Activated CD8-positive, alpha-beta memory T cell treated with anti-CD3 and anti-CD28 coated beads for 24 hours (primary cell): ENCODE measurements around the gene TUBA4B.

Source experiments
- DNase-seq: peaks from one replicate; pipeline ENCODE4 v3.0.0-alpha.2; 2020

The TUBA4B gene

DNA sequence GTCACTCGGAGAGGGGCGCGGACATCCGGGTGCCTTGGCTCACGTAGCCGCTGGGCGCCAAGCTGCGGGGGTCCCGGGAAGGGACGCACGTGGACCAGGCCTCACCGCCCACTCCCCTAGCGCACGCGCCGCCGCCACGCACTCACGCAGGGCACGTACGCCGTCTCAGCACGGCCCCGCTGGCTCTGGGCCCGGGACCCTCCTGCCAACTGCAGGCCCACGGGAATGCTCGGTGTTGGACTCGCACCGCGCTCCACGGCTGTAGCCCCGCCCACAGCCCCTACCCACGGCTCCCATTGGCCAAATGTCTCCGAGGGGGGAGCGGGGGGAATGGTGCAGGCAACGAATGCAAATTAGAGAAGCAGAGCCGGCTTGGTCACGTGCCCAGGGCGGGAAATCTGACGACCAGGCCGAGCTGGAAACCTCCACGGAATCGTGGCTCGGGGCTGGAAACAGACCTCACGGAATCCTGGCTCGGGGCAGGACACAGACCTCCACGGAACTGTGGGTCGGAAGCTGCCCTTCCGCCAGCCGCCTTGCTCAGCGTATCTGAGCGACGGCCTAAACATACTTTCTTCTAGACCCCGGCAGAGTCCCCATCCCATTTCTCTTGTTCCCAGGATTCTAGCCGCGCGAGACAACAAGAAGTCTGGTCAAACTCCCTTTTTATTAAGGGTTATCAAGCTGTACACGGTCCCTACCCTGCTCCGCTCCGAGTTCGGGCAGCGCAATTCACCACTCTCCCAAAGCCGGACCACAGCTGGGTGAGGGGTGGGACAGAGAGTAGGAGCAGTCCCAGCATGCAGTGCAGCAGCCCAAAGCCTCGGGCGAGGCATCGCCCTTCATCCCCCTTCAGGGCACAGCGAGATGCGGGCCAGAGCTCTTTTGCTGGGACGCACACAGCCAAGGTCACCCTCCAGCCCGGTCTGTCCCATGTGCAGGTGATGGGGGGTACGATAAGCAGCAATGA, 34.0 kb upstream of the TUBA4B start, which contains the start of gene ABCB6:
Gene ABCB6, minus strand, starts transcription at position 227 of the 970 bp plus-strand sequence. CDS start 285 bp downstream, outside the sequence.
- DNase-seq, result peak; percentile 93

DNA sequence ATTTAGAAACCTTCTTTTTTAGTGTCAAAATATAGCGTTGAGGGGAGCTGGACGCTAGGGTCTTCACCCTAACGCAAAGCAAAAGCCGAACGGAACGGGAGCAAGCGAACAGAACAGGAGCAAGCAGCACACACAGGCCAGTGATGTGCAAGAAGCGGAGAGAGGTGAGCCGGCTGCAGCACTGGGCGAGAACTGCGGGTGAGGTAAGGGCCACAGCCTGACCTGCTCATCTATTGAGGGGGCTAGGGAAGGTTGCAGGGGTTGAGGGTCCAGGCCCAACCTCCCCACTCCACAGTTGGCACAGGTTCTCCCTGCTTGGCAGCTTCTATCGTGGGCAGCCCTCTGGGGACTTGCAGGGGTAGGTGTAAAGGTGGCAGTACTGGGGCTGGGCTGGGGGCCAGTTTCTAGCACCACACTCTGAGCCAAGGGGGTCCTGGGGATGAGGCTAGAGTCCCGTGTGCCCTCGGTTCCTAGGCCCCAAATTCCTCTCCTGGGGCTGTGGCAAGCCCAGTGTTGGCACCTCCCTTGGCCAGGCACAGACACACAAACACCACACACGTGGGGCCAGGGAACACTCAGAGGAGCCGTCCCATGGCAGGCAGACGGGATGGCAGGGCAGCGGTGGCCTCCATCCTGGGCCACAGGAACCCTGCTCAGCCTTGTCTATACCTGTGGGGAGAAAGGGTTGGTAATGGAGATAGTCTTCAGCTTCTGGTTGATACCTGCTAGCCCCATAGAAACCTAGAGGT, 33.1 kb upstream of the TUBA4B start:
- no peak for DNase-seq

DNA sequence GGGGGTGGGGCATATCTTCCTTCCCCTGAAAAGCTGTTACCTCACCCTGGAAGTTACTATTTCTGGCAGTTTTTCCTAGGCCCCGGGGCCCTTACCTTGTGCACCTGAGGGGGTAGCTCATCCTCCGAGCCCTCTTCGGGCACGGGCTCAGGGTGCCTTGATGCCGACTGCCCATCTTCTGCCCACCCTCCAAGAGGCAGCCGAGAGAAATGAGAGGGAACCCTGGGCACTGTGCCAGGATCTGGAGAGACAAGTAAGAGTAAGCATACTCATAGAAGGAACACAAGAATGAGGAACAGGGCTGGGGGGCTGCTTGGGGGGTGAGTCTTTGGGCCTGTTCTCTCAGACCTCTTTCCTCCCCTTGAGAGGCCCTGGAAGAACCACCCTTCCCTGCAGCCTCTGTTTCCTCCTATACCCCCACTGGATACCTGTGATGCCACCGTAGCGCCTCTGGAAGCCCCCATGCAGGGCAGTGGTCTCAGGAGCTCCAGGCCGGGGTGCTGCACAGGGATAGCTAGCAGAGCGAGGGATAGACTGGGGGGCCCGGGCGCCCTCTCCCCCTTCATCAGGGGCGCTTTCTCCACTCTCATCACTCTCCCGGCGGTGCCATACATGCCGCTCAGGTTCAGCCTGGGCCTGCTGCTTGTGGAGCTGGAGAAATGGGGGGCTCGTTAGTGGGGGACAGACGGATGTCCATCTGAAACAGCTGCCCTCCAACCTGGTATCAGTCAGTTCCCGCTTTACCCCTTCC, 32.2 kb upstream of the TUBA4B start:
- no peak for DNase-seq

DNA sequence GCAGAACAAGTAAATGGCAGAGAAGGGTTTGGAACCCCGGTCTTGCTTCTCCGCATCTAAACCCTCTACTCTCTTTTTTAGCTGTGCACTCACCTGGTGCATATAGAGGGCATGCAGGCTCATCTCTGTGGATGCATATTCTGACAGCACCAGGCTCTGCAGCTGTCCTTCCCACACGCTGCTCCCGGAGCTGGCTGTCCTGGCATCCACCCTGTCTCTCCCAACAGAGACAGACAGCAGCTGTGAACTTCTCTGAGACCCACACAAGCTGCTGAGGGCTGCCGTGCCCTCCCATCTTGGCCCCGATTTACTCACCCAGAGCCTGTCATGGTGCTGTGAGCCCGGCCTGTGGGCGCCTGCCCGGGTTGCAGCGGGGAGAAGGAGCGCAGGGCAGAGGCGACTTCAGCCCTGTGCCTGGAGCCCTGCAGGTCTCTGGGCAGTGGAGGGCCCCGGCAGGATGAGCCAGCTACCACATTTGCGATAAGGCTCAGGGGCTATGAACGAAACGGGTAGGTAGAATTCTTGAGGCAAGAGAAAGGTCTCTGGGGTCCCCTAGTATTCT, 31.0 kb upstream of the TUBA4B start:
- no peak for DNase-seq

GRCh38 chr2:219223831-219224610, 29.0 kb upstream of the TUBA4B start:
- no peak for DNase-seq

DNA sequence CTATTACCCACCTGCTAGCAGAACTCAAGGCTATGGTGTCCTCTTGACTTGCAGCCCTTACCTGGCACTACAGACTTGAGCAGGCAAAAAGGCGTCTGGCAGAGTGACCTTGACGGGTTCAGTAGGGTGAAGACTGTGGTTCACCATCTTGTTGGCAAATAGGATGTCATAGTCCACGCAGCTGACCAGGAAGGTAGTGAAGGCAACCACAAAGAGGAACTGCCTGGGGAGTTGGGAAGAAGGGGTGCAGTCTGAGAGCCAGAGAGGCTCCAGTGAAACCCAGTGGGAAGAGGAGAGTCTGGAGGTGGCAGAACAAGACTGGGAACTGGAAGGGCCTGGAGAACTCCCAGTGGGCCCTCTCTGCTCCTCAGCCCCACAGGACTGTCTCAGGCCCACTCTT, 27.7 kb upstream of the TUBA4B start:
- DNase-seq, result no peak

DNA sequence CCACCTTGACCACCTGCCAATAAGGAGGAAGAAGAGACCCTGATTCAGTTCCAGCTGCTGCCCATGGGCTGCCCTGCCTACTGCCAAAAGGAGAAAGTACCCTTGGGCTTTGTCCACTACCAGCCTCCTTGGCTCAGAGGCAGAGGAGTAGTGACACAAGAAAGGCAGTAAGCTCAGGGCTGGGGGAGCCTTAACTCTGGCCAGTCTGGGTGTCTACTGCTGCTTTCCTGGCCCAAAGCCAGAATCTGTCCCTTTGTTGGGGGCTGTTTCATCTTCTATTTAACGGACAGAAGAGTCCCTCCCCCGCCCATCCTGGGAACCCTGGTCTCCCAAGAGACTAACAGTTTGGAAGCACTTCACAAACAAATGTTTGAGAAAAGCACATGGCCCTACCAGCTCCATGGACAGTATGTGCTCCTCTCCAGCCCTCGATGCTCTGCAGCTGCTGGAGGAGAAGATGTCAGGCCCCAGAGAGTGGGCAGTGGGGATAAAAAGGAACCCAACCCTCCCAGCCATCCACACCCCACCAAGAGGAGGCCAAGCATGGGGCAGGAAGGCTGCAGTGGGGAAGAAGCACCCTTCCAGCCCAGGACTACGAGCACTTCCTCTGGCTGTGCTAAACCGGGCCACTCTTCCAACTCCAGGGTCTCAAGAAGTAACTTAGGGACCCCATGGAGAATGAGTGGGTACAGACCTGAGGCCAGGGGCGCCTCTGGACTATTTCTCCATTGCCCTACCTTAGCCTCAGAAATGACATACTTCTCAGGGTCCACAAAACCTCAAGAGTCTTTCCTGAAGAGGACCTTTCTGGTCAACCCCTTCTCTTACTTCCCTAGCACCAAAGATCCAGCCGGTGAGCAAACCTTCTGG, 24.8 kb upstream of the TUBA4B start:
- DNase-seq, result no peak

DNA sequence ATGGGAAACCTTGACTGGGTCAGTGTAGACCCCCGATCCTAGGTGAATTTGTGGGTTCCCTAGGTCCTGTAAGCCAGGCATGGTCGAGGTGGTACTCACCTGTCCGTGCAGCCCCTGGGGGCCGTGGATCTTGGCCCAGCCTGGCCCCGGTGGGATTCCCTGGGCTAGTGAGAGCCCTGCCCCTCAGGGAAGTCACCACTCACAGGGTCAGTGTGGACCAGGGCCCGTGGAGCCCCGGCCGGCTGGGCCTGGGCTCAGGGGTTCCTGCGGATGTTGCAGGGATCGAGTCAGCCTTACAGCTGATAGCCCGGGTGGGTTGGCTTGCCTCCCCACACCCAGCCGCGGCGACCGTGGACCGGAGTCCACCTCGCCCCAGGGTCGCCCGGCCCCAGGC, 24.1 kb upstream of the TUBA4B start:
- no peak for DNase-seq

- peak; percentile 97 for DNase-seq
Measured at GRCh38 chr2:219229305-219230058, 23.6 kb upstream of the TUBA4B start, which contains the start of the genes ANKZF1 and ATG9A. Gene ANKZF1 (plus strand): TSS chr2:219229806. CDS start chr2:219230258, 452 bp downstream. Gene ATG9A (minus strand): TSS chr2:219229636. CDS start chr2:219228024, 1,612 bp downstream.

GRCh38 chr2:219230059-219230540, 22.9 kb upstream of the TUBA4B start:
- peak; percentile 79 for DNase-seq

GRCh38 chr2:219234331-219234730, 18.7 kb upstream of the TUBA4B start:
- no peak for DNase-seq

DNA sequence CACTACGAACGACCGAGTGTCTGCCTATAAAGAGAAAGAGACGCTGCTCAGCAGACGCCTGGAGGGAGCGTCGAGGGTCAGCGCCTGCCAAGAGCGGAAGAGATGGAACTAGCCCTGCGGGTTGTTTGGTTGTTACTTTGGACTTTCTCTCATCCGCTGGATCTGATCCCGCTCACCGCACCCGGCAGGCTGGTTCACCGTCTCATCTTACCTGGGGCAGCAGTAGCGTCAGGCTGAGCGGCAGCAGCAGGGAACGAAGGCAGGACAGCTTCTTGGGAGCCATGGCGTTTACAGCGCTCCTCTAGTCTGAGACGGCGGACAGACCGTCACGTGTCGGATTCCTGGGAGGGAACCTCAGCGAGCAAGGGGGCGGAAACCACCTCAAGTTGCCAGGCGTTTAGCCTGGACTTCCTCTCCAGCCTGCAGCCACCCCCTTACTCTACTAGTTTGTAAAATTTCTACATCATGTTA, 9.7 kb upstream of the TUBA4B start:
- no peak for DNase-seq

DNA sequence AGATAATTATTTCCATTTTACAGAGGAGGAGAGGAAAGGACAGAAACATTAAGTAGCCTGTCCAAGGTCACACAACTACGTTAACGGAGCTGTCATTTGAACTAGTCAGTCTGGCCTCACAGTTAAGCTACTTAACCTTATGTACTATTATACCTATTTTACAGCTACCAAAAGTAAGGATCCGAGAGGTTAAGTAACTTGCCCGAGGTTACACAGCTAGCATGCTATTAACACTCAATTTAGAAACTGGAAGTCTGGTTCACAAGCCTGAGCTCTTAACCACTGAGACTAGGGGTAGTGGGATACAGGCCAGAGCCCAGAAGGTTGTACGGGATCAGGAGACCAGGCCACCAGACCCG, 8.3 kb upstream of the TUBA4B start:
- DNase-seq, result no peak

GRCh38 chr2:219245148-219245898, 7.7 kb upstream of the TUBA4B start, which contains the start of the genes GLB1L and STK16:
Gene GLB1L (minus strand): TSS chr2:219245444. CDS start chr2:219243573, 1,871 bp downstream.
Gene STK16 (plus strand): TSS chr2:219245479. CDS start chr2:219246000, 521 bp downstream.
- peak; percentile 97 for DNase-seq

DNA sequence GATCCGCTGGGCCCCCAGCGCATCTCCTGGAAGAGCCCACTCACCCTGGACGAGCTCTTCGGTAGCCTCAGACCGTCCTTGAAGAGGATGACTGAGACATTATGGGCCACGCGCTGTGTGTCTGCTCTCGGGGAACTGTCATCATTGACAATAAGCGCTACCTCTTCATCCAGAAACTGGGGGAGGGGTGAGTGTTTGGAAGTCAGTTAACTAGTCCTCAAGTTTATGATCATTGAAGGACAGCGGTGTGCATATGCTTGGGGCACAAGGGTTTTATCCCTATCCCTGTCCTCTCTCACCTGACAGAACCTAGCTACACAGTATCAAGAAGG, 7.2 kb upstream of the TUBA4B start:
- DNase-seq, result no peak

GRCh38 chr2:219246559-219246958, 6.5 kb upstream of the TUBA4B start:
- no peak for DNase-seq

DNA sequence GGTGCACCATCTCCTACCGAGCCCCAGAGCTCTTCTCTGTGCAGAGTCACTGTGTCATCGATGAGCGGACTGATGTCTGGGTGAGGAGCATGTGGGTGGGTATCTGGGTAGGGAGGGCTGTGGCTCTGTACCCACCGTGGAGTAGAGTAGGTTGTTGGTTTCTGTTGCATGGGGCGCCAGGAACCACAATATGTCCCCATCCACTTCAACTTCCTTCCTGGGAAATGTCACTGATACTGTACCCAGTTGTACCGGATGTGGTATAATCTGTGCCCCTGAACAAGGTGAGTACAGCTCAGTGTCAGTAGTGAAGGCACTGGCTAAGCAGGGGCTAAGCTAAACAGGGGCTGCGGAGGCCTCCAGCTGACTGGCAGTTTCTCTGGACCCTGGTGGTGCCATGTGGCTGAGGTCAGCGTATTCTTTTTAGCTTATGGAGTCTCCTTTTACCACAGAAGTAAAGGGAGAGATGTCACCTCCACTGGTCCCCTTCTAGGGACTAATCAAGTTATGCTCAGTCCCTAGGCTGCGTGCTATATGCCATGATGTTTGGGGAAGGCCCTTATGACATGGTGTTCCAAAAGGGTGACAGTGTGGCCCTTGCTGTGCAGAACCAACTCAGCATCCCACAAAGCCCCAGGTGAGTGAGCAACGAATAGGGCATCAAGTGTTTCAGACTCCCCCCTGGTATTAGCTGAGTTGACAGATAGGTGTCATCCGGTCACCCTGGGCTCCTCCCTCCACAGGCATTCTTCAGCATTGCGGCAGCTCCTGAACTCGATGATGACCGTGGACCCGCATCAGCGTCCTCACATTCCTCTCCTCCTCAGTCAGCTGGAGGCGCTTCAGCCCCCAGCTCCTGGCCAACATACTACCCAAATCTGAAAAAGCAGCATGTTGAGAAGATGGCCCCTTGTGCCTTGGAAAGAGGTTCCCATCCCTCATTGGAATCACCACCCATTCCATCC, 5.1 kb upstream of the TUBA4B start:
- DNase-seq, result peak; percentile 79

GRCh38 chr2:219248845-219249202, 4.2 kb upstream of the TUBA4B start:
- DNase-seq, result no peak
